GM19193 (cell line): ENCODE results near the gene GJD4.

Experiments used
- POLR2A ChIP-seq: IDR thresholded peaks from 4 replicates; pipeline ENCODE4 v1.6.1; 2011; ENCODE audit not compliant: insufficient read depth, insufficient read length; ENCODE audit errors: extremely low read depth

Gene GJD4

DNA sequence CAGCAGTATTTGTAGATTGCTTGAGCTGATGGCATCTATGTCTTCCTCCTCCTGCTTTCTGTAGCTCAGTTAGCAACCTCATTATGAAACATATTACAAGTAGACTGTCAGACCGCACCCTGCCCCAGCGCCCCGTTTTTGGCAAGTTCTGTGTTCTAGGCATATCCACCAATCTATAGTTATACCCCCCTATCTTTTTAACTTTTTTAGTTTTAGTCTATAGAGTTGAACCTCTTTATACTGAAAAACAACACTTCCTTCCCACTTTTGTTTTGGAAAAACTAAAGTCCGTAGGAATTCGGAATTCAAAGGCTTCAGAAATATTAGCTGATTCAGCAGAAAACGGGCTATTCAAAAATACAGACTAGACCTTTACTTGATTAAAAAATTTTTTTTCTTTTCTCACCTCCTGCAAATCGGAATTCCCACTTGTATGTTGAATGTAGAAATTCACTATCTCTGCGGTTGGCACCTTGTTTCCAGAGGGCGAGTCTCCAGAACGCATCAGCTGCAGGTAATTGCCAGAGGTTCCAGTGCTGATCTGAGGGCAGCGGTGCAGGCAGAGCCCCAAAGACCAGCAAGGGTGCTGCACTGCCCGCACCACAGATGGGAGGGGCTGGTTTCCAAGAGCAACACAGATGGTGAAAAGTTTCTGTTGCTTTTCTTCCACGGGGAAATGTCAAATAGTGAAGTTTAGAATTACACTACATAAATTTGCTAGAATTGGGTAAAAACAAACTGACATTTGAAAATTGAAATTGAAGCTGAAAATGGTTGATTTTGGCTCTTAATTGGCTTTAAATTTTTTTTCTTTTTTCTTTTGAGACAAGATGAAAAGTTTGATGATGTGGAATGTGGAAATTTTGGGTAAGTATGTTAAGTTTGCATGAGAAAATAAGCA lies 39.2 kb downstream of the GJD4 start:
- TF ChIP-seq POLR2A: no peak

DNA sequence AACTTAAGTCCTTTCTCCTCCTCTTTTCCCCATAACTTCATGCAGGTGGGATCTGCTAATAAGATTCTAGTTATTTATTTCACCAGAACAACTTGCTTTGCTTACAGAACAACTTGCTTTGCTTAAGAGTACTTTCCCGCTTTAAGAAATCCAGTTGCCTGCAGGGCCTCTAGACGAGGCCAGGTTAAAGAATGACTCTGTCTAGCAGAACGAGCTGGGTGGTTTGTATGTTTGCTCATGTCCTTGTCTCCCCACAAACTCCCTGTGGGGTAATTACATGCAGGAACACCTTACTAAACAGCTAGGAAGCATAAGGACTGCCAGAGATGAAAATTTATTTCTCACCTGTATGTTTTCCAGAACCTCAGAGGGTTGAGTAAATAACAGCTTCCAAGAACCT lies 45.8 kb downstream of the GJD4 start:
- TF ChIP-seq POLR2A: no peak

DNA sequence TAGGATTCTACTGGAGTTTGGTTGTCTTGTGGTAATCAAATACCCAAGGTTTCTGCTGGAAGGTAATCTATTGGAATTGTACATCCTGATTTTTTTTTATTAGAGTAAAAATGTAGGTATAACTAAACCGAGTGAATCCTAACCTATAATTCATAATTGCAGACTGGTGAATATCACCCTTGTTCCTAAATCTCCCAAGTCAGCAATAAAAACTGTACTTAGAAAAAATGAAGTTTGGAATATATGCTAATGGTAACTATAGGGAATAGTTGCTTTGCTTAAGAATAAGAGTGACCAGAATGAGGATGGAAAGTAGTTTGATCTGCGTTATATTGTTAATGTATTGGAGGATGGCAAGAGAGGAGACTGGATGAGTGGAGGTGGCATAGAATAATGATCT lies 47.7 kb downstream of the GJD4 start:
- TF ChIP-seq POLR2A: no peak

DNA sequence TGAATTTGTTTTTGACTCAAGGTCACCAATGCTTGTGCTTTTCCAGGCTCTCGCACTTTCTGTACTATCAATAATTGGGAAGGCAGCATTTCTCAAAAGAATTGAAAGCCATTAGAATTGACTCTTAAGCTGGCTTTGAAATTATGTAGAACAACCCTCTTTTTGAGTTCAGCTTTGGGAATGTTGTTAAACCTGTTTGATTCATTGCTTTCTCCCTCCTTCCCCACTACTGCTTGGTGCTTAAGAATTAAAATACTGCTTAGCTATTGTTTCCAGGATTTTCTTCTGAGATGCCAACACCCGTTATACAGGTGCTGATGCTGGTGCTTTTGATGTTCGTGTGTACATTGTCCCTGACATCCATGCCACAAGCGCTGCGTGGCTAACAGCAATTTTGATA lies 52.5 kb downstream of the GJD4 start:
- TF ChIP-seq POLR2A: no peak
